H7 (cell line): ENCODE data around the gene SLC37A3. TPM values are rescaled to one million over a fixed set of nuclear protein-coding genes. Genes with fewer than 3 reads are reported as not detected.
"Not testable (repeated sequence)": the region's sequence is repeated elsewhere in the genome, so short reads cannot be mapped to it uniquely, and the experiment has no call there.

Experiments
- DNase-seq: peaks from one replicate; pipeline ENCODE4 v3.0.0; 2012
- H3K27me3 ChIP-seq: 2 replicates; pipeline ENCODE4 v1.6.0; 2011; ENCODE audit warnings: mild to moderate bottlenecking, low read length; ENCODE audit not compliant: control insufficient read depth, insufficient read depth
- H3K36me3 ChIP-seq: replicated peaks from 2 replicates; pipeline ENCODE4 v1.5.1; 2011; ENCODE audit warnings: low read length; ENCODE audit not compliant: control insufficient read depth, insufficient read depth
- H3K4me3 ChIP-seq: 2 replicates; pipeline ENCODE4 v1.5.1; 2011; ENCODE audit warnings: low read depth, mild to moderate bottlenecking, control low read depth, low read length, moderate library complexity; ENCODE audit not compliant: insufficient read depth
- total RNA-seq: library from RNA; depleted of rRNA; stranded (reverse); fragments of >200 nt; shearing (Covaris generic); gene quantifications from 2 replicates; pipeline ENCODE4 v1.2.3, GENCODE V29; 2014

The SLC37A3 gene
- total RNA-seq, 1 experiment from 2014 or later, result 40.1 TPM

- not testable (repeated sequence) for H3K4me3 ChIP-seq, H3K27me3 ChIP-seq, DNase-seq, H3K36me3 ChIP-seq
These were observed 78.3 kb downstream of the SLC37A3 start for GRCh38 chr7:140320078-140320477.

GRCh38 chr7:140317999-140318398 lies 80.3 kb downstream of the SLC37A3 start:
- no peaks in the 10 kb centered on the region for H3K27me3 ChIP-seq
- DNase-seq, result no peak

GRCh38 chr7:140317597-140317996 lies 80.7 kb downstream of the SLC37A3 start:
- H3K27me3 ChIP-seq, result no peaks in the 10 kb centered on the region
- no peak overlapping the region for H3K4me3 ChIP-seq
- no peaks in the 10 kb centered on the region for H3K36me3 ChIP-seq
- no peak for DNase-seq

More at GRCh38 chr7:140317999-140318398, 80.3 kb downstream of the SLC37A3 start:
- Histone ChIP-seq H3K36me3 (no peaks in the 10 kb centered on the region), H3K4me3 (no peak overlapping the region)

GRCh38 chr7:140316165-140316661 lies 82.1 kb downstream of the SLC37A3 start:
- Histone ChIP-seq H3K36me3 (no peaks in the 10 kb centered on the region), H3K4me3 (no peak overlapping the region), H3K27me3 (no peaks in the 10 kb centered on the region)
- DNase-seq, result no peak

- no peaks in the 10 kb centered on the region for H3K36me3 ChIP-seq
- no peak overlapping the region for H3K4me3 ChIP-seq
- H3K27me3 ChIP-seq, result no peaks in the 10 kb centered on the region
- DNase-seq, result no peak
These were observed 82.7 kb downstream of the SLC37A3 start for GRCh38 chr7:140315498-140316164.

GRCh38 chr7:140314573-140315480 lies 83.5 kb downstream of the SLC37A3 start:
- DNase-seq, result no peak
- Histone ChIP-seq H3K36me3 (no peaks in the 10 kb centered on the region), H3K27me3 (no peaks in the 10 kb centered on the region), H3K4me3 (no peak overlapping the region)

- H3K27me3 ChIP-seq, result no peaks in the 10 kb centered on the region
- H3K4me3 ChIP-seq, result no peak overlapping the region
- DNase-seq, result no peak
- no peaks in the 10 kb centered on the region for H3K36me3 ChIP-seq
These were observed 86.0 kb downstream of the SLC37A3 start for GRCh38 chr7:140312141-140312846.

- H3K27me3 ChIP-seq, DNase-seq, H3K36me3 ChIP-seq, H3K4me3 ChIP-seq: not testable (repeated sequence)
These were observed 87.2 kb downstream of the SLC37A3 start for GRCh38 chr7:140311128-140311527.

- Histone ChIP-seq H3K27me3 (no peaks in the 10 kb centered on the region), H3K36me3 (no peaks in the 10 kb centered on the region), H3K4me3 (no peak overlapping the region)
- no peak for DNase-seq
These were observed 87.9 kb downstream of the SLC37A3 start for GRCh38 chr7:140310337-140311002.

GRCh38 chr7:140308060-140308459 lies 90.3 kb downstream of the SLC37A3 start:
- DNase-seq, result no peak
- no peaks in the 10 kb centered on the region for H3K36me3 ChIP-seq
- no peak overlapping the region for H3K4me3 ChIP-seq
- no peaks in the 10 kb centered on the region for H3K27me3 ChIP-seq

GRCh38 chr7:140304191-140304799 lies 94.0 kb downstream of the SLC37A3 start:
- H3K36me3 ChIP-seq, result no peaks in the 10 kb centered on the region
- H3K4me3 ChIP-seq, result no peak overlapping the region
- peak; percentile 48 for DNase-seq
- no peaks in the 10 kb centered on the region for H3K27me3 ChIP-seq

GRCh38 chr7:140300243-140301136 lies 97.8 kb downstream of the SLC37A3 start:
- no peak for DNase-seq
- H3K27me3 ChIP-seq, result no peaks in the 10 kb centered on the region
- no peaks in the 10 kb centered on the region for H3K36me3 ChIP-seq
- H3K4me3 ChIP-seq, result no peak overlapping the region

GRCh38 chr7:140298213-140298612 lies 100.1 kb downstream of the SLC37A3 start:
- Histone ChIP-seq H3K36me3 (no peaks in the 10 kb centered on the region), H3K27me3 (no peaks in the 10 kb centered on the region), H3K4me3 (no peak overlapping the region)
- DNase-seq, result no peak
